ENCODE results near the gene AGAP1.

DNA sequence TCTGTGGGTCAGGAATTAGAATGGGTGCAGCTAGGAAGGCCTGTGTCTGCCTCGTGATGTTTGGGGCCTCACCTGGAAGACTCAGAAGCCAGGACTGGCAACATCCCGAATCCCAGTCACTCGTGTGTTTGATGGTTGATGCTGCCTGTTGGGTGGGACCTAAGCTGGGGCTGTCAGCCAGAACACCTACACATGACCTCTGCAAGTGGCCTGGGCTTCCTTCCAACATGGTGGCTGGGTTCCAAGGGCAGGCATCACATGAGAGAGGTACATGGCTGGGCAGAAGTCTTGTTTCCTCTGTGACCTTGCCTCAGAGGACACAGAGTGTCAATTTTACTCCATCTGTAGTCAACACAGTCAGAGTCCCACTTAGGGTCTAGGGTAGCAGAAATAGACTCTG, 496.5 kb downstream of the AGAP1 start:
- TF ChIP-seq, protein P1, sequence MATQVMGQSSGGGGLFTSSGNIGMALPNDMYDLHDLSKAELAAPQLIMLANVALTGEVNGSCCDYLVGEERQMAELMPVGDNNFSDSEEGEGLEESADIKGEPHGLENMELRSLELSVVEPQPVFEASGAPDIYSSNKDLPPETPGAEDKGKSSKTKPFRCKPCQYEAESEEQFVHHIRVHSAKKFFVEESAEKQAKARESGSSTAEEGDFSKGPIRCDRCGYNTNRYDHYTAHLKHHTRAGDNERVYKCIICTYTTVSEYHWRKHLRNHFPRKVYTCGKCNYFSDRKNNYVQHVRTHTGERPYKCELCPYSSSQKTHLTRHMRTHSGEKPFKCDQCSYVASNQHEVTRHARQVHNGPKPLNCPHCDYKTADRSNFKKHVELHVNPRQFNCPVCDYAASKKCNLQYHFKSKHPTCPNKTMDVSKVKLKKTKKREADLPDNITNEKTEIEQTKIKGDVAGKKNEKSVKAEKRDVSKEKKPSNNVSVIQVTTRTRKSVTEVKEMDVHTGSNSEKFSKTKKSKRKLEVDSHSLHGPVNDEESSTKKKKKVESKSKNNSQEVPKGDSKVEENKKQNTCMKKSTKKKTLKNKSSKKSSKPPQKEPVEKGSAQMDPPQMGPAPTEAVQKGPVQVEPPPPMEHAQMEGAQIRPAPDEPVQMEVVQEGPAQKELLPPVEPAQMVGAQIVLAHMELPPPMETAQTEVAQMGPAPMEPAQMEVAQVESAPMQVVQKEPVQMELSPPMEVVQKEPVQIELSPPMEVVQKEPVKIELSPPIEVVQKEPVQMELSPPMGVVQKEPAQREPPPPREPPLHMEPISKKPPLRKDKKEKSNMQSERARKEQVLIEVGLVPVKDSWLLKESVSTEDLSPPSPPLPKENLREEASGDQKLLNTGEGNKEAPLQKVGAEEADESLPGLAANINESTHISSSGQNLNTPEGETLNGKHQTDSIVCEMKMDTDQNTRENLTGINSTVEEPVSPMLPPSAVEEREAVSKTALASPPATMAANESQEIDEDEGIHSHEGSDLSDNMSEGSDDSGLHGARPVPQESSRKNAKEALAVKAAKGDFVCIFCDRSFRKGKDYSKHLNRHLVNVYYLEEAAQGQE (IDR thresholded peaks at IDR 0.05; ENCODE audit: borderline replicate concordance): no peak
- TF ChIP-seq, protein P2, sequence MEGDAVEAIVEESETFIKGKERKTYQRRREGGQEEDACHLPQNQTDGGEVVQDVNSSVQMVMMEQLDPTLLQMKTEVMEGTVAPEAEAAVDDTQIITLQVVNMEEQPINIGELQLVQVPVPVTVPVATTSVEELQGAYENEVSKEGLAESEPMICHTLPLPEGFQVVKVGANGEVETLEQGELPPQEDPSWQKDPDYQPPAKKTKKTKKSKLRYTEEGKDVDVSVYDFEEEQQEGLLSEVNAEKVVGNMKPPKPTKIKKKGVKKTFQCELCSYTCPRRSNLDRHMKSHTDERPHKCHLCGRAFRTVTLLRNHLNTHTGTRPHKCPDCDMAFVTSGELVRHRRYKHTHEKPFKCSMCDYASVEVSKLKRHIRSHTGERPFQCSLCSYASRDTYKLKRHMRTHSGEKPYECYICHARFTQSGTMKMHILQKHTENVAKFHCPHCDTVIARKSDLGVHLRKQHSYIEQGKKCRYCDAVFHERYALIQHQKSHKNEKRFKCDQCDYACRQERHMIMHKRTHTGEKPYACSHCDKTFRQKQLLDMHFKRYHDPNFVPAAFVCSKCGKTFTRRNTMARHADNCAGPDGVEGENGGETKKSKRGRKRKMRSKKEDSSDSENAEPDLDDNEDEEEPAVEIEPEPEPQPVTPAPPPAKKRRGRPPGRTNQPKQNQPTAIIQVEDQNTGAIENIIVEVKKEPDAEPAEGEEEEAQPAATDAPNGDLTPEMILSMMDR (IDR thresholded peaks at IDR 0.05; ENCODE audit: poor library complexity, severe bottlenecking): no peak
- TF ChIP-seq POLR2AphosphoS5 (IDR thresholded peaks at IDR 0.05): no peak
- TF ChIP-seq SMC3 (conservative IDR thresholded peaks at IDR 0.05; ENCODE audit: poor library complexity): no peak
- no peak for TF ChIP-seq EP300 (conservative IDR thresholded peaks at IDR 0.05; ENCODE audit: poor library complexity, severe bottlenecking)
- no peak for TF ChIP-seq RAD21 (conservative IDR thresholded peaks at IDR 0.05)

All from neural cell (in vitro differentiated cells).